CD14-positive monocyte (primary cell): ENCODE measurements around the gene THRA. TPM values are rescaled to one million over a fixed set of nuclear protein-coding genes. Genes with fewer than 3 reads are reported as not detected.

Experiments
- DNase-seq, 3 donors: peaks; one replicate each; pipeline ENCODE4 v3.0.0-alpha.2; 2011 to 2022
- H2AFZ ChIP-seq: 2 replicates; pipeline ENCODE4 v1.6.0; 2012; ENCODE audit warnings: mild to moderate bottlenecking, low read depth, low read length, inconsistent platforms; ENCODE audit not compliant: insufficient read depth, poor library complexity, severe bottlenecking
- H3K27ac ChIP-seq, 2 donors: 1 replicate in 1 of 2; 2 replicates in 1 of 2; pipeline ENCODE4 v1.5.1; 2012 to 2013; ENCODE audit warnings: low read length in 2 of 2, control low read depth in 1 of 2, inconsistent platforms in 1 of 2, low read depth in 1 of 2, mild to moderate bottlenecking in 1 of 2
- H3K27me3 ChIP-seq, 2 donors: one replicate each; pipeline versions ENCODE4 v1.6.0 to v1.6.1; 2011 to 2013; ENCODE audit warnings: low read length in 2 of 2; ENCODE audit not compliant: control insufficient read depth in 2 of 2, insufficient read depth in 2 of 2
- H3K36me3 ChIP-seq, 2 donors: replicated peaks in 1 of 2; 1 replicate in 1 of 2; 2 replicates in 1 of 2; pipeline versions ENCODE4 v1.5.1 to v1.6.1; 2012 to 2013; ENCODE audit warnings: low read length in 2 of 2, control low read depth in 1 of 2, inconsistent platforms in 1 of 2, mild to moderate bottlenecking in 1 of 2; ENCODE audit not compliant: insufficient read depth in 2 of 2, control insufficient read depth in 1 of 2
- H3K4me1 ChIP-seq, 2 donors: 1 replicate in 1 of 2; 2 replicates in 1 of 2; pipeline versions ENCODE4 v1.5.1 to v1.6.1; 2012 to 2013; ENCODE audit warnings: low read length in 2 of 2, control low read depth in 1 of 2, inconsistent platforms in 1 of 2, mild to moderate bottlenecking in 1 of 2, moderate library complexity in 1 of 2; ENCODE audit not compliant: insufficient read depth in 2 of 2, control insufficient read depth in 1 of 2
- H3K4me2 ChIP-seq: replicated peaks from 2 replicates; pipeline ENCODE3; 2012; ENCODE audit warnings: low read length, moderate library complexity, mild to moderate bottlenecking; ENCODE audit not compliant: poor library complexity, severe bottlenecking; ENCODE audit errors: extremely low read depth
- H3K4me3 ChIP-seq, 3 experiments: fragments of 200-600 bp in 1 of 3; sonication (generic) in 1 of 3; replicated peaks in 1 of 3; 1 replicate in 2 of 3; 2 replicates in 1 of 3; pipeline ENCODE4 v1.5.1; 2011 to 2013; ENCODE audit warnings: low read length in 3 of 3, mild to moderate bottlenecking in 3 of 3, control low read depth in 2 of 3, low read depth in 2 of 3, inconsistent platforms in 1 of 3, moderate library complexity in 1 of 3
- H3K79me2 ChIP-seq: 2 replicates; pipeline ENCODE4 v1.6.0; 2012; ENCODE audit warnings: mild to moderate bottlenecking, control low read depth, inconsistent platforms, low read length, moderate library complexity; ENCODE audit not compliant: insufficient read depth
- H3K9ac ChIP-seq: 2 replicates; pipeline ENCODE4 v1.6.0; 2017; ENCODE audit warnings: low read length, mild to moderate bottlenecking; ENCODE audit not compliant: insufficient read depth, poor library complexity, severe bottlenecking
- H3K9me3 ChIP-seq, 2 donors: replicated peaks in 1 of 2; 1 replicate in 1 of 2; 2 replicates in 1 of 2; pipeline versions ENCODE4 v1.5.1 to v1.6.1; 2012 to 2013; ENCODE audit warnings: low read length in 2 of 2, control low read depth in 1 of 2; ENCODE audit not compliant: control insufficient read depth in 1 of 2, insufficient read depth in 1 of 2
- H4K20me1 ChIP-seq: 2 replicates; pipeline ENCODE4 v1.6.0; 2012; ENCODE audit warnings: mild to moderate bottlenecking, low read length, control low read depth, moderate library complexity; ENCODE audit not compliant: insufficient read depth
- H3K27ac Mint-ChIP-seq, 7 donors: one replicate each; pipeline ENCODE4 v1.8.0; 2020; ENCODE audit warnings: mild to moderate bottlenecking in 7 of 7, mixed read lengths in 7 of 7, moderate library complexity in 6 of 7, inconsistent platforms in 2 of 7
- H3K27me3 Mint-ChIP-seq, 3 donors: one replicate each; pipeline ENCODE4 v1.8.0; 2021 to 2022; ENCODE audit warnings: low read depth in 3 of 3, mild to moderate bottlenecking in 3 of 3, mixed read lengths in 3 of 3, moderate library complexity in 3 of 3, inconsistent platforms in 1 of 3
- H3K36me3 Mint-ChIP-seq, 2 donors: one replicate each; pipeline ENCODE4 v1.8.0; 2020; ENCODE audit warnings: mixed read lengths in 2 of 2, inconsistent platforms in 1 of 2, mild to moderate bottlenecking in 1 of 2
- H3K4me1 Mint-ChIP-seq: one replicate; pipeline ENCODE4 v1.8.0; 2020; ENCODE audit warnings: mild to moderate bottlenecking, mixed read lengths
- H3K4me3 Mint-ChIP-seq, 2 donors: one replicate each; pipeline ENCODE4 v1.8.0; 2020; ENCODE audit warnings: mild to moderate bottlenecking in 2 of 2, mixed read lengths in 2 of 2, moderate library complexity in 1 of 2
- H3K9me3 Mint-ChIP-seq, 7 donors: one replicate each; pipeline ENCODE4 v1.8.0; 2020 to 2022; ENCODE audit warnings: mixed read lengths in 7 of 7, mild to moderate bottlenecking in 6 of 7, moderate library complexity in 6 of 7, inconsistent platforms in 2 of 7
- WGBS: methylation state at CpG from one replicate; pipeline ENCODE4 v1.1.5; 2013; ENCODE audit warnings: missing lambda C conversion rate; ENCODE audit not compliant: insufficient coverage; 5-methylcytosine and 5-hydroxymethylcytosine counted together
- intact Hi-C, 2 donors: fragments of 100-400 bp; cut with micrococcal nuclease; formaldehyde crosslinking; loops; one replicate each; pipeline versions ENCODE4 v1.15.0 to v1.15.1; 2023
- polyA plus RNA-seq, 3 donors: library from polyadenylated mRNA; depleted of rRNA in 1 of 3; unstranded in 2 of 3; stranded (reverse) in 1 of 3; fragments of 300-500 nt in 2 of 3; fragments of >200 nt in 1 of 3; fragmentation: Illumina TruSeq in 2 of 3; gene quantifications; 1 replicate in 2 of 3; 2 replicates in 1 of 3; pipeline ENCODE4 v1.2.3, GENCODE V29; 2012 to 2021
- TF ChIP-seq, protein P1 (sequence below): fragments of 200-600 bp; IDR thresholded peaks from one replicate; pipeline ENCODE4 v1.8.0; 2022; ENCODE audit warnings: antibody characterized with exemption, mild to moderate bottlenecking

Gene THRA
- polyA plus RNA-seq, 3 donors, result 2.5 to 7.5 (median 3.8) TPM

DNA sequence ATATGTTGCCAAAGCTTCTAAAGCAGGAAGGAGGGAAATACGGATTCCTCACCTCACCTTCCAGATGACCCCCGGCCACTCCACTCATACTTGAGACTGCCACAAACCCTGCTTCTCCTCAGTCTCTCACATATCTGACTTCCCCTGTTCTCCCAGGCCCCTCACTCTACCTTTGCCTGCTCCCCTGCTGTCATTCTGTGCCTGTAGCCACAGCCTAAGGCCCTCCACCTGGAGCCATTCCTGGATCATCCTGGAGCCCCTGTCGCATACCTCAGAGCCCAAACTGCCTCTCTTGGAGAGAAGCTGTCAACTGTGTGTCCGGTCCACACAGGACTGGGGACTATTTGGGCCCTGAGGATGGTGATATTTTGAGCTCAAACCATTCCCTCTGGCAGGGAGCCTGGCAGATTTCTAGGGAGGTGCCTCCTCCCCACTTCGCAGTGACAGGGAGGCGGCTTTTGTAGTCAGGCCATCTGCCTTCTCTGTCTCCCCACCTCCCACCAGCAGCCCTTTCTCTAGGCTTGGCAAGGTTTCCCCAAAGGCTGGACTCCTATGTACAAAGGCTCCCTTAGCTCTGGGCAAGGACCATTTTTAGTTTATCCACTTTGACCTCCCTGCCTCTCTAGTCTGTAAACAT lies 6.3 kb upstream of the THRA start:
- 83% methylated on average over 4 of the region's 6 CpGs for WGBS
- no peak overlapping the region for H2AFZ ChIP-seq
- H3K4me3 ChIP-seq, result no peak overlapping the region
- Mint-ChIP-seq H3K9me3 (no peaks in the 10 kb centered on the region), H3K4me3 (no peak overlapping the region), H3K4me1 (peaks cover 17% of the 10 kb centered on the region), H3K27me3 (peaks cover 1 to 9% (median 3%) of the 10 kb centered on the region in 3 donors), H3K36me3 (peaks cover 8 to 15% of the 10 kb centered on the region in 2 donors), H3K27ac (no peak overlapping the region)
- no peaks in the 10 kb centered on the region for H3K27me3 ChIP-seq
- DNase-seq, result peak in 1 of 3 donors; percentile 1
- H3K79me2 ChIP-seq, result peaks cover 8% of the 10 kb centered on the region
- H4K20me1 ChIP-seq, result no peaks in the 10 kb centered on the region
- TF ChIP-seq, protein P1, sequence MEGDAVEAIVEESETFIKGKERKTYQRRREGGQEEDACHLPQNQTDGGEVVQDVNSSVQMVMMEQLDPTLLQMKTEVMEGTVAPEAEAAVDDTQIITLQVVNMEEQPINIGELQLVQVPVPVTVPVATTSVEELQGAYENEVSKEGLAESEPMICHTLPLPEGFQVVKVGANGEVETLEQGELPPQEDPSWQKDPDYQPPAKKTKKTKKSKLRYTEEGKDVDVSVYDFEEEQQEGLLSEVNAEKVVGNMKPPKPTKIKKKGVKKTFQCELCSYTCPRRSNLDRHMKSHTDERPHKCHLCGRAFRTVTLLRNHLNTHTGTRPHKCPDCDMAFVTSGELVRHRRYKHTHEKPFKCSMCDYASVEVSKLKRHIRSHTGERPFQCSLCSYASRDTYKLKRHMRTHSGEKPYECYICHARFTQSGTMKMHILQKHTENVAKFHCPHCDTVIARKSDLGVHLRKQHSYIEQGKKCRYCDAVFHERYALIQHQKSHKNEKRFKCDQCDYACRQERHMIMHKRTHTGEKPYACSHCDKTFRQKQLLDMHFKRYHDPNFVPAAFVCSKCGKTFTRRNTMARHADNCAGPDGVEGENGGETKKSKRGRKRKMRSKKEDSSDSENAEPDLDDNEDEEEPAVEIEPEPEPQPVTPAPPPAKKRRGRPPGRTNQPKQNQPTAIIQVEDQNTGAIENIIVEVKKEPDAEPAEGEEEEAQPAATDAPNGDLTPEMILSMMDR, result no peak
- peaks cover 11 to 20% of the 10 kb centered on the region in 2 donors for H3K4me1 ChIP-seq
- H3K4me2 ChIP-seq, result no peak overlapping the region
- intact Hi-C loops, result no loop called here
- no peak overlapping the region for H3K9ac ChIP-seq
- H3K36me3 ChIP-seq, result peaks cover 0 to 16% of the 10 kb centered on the region in 2 donors
- H3K27ac ChIP-seq, result no peak overlapping the region
- H3K9me3 ChIP-seq, result no peaks in the 10 kb centered on the region

DNA sequence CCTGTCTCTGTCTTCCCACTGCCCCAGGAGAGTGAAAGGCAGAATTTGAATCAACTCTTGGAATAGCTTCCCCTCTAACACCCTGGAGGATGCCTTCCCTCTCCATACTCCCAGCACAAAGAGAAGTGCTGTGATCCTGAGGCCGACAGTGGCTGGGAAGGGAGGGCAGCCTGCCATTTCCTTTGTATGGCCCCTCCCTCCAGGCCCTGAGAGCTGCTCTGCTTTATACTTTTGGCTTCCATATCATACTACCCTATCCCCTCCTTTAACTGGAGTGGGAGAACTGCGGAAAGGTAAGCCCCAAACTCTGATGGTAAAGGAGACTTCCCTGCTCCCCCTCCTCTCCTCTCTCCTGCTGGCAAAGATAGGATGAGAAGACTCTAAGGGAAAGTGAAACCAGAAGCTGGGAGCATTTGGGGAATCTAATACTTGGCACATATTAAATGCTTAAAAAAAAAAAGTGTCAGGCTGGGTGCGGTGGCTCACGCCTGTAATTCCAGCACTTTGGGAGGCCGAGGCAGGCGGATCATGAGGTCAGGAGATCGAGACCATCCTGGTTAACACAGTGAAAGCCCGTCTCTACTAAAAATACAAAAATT lies 4.5 kb upstream of the THRA start:
- no CpG with 5 or more reads among the region's 8 CpGs for WGBS
- Histone ChIP-seq H3K79me2 (peaks cover 12% of the 10 kb centered on the region), H3K27ac (no peak overlapping the region), H3K9me3 (no peaks in the 10 kb centered on the region), H3K36me3 (no peaks in the 10 kb centered on the region), H2AFZ (peak overlapping the region; percentile 36), H3K9ac (no peak overlapping the region), H3K4me3 (no peak overlapping the region), H4K20me1 (no peaks in the 10 kb centered on the region), H3K27me3 (peaks cover 0 to 4% of the 10 kb centered on the region in 2 donors), H3K4me1 (peaks cover 16 to 29% of the 10 kb centered on the region in 2 donors), H3K4me2 (no peak overlapping the region)
- Mint-ChIP-seq H3K9me3 (peaks cover 0 to 2% (median 0%) of the 10 kb centered on the region in 7 donors), H3K27me3 (peaks cover 9 to 10% (median 10%) of the 10 kb centered on the region in 3 donors), H3K4me3 (no peak overlapping the region), H3K4me1 (peaks cover 25% of the 10 kb centered on the region), H3K36me3 (no peaks in the 10 kb centered on the region), H3K27ac (no peak overlapping the region)
- peak in 1 of 3 donors; percentile 2 for DNase-seq
- TF ChIP-seq, protein P1, result no peak
- intact Hi-C loops, result no loop called here
